ENCODE measurements around the gene CDC42BPB.

Gene CDC42BPB

GRCh38 chr14:102994689-102995088, 62.7 kb downstream of the CDC42BPB start:
- H3K27ac ChIP-seq: no peak overlapping the region
- no peak for TF ChIP-seq CTCF (conservative IDR thresholded peaks at IDR 0.05)

GRCh38 chr14:102993523-102993922, 63.8 kb downstream of the CDC42BPB start:
- no peak for TF ChIP-seq CTCF (conservative IDR thresholded peaks at IDR 0.05)
- no peak overlapping the region for H3K27ac ChIP-seq

- no peak for TF ChIP-seq CTCF (conservative IDR thresholded peaks at IDR 0.05)
- H3K27ac ChIP-seq: no peak overlapping the region
Measured at GRCh38 chr14:102991376-102991775, 66.0 kb downstream of the CDC42BPB start.

- peak overlapping the region; percentile 81 for H3K27ac ChIP-seq
- TF ChIP-seq CTCF (conservative IDR thresholded peaks at IDR 0.05): no peak
Measured at GRCh38 chr14:102988054-102988453, 69.3 kb downstream of the CDC42BPB start.

- peak overlapping the region; percentile 81 for H3K27ac ChIP-seq
- TF ChIP-seq CTCF (conservative IDR thresholded peaks at IDR 0.05): no peak
Measured at GRCh38 chr14:102986810-102987579, 70.4 kb downstream of the CDC42BPB start.

GRCh38 chr14:102985665-102986064, 71.7 kb downstream of the CDC42BPB start:
- no peak for TF ChIP-seq CTCF (conservative IDR thresholded peaks at IDR 0.05)
- peak overlapping the region; percentile 81 for H3K27ac ChIP-seq

GRCh38 chr14:102984336-102985102, 72.8 kb downstream of the CDC42BPB start:
- no peak for TF ChIP-seq CTCF (conservative IDR thresholded peaks at IDR 0.05)

More at GRCh38 chr14:102984336-102985102, 72.8 kb downstream of the CDC42BPB start:
- H3K27ac ChIP-seq: peak overlapping the region; percentile 34
